B cell (primary cell): Measurements from ENCODE around the gene WARS2. TPM values are rescaled to one million over a fixed set of nuclear protein-coding genes. Genes with fewer than 3 reads are reported as not detected.

Experiments used
- ATAC-seq: fragments of 200-7000 bp; cut with Tn5 transposase; one replicate; pipeline ENCODE4 v1.10.0; 2021; ENCODE audit warnings: low read depth, mild to moderate bottlenecking, moderate number of reproducible peaks, moderate library complexity
- CTCF ChIA-PET: fragments of 350-600 bp; sonication (Branson Sonifier 250); formaldehyde crosslinking; loops from one replicate; lab custom pipeline; 2021; ENCODE audit warnings: antibody characterized with exemption, inconsistent platforms; lab: Charles Lee
- POLR2A ChIA-PET: fragments of 350-600 bp; sonication (Branson Sonifier 250); formaldehyde crosslinking; loops from one replicate; lab custom pipeline; 2021; ENCODE audit warnings: antibody characterized with exemption; lab: Charles Lee
- DNase-seq: peaks from one replicate; pipeline ENCODE4 v3.0.0; 2013
- H2AFZ ChIP-seq: 2 replicates; pipeline ENCODE4 v1.6.1; 2012; ENCODE audit warnings: mild to moderate bottlenecking, low read depth, low read length; ENCODE audit not compliant: insufficient read depth, poor library complexity, severe bottlenecking
- H3K27ac ChIP-seq, 2 donors: 1 replicate in 1 of 2; 2 replicates in 1 of 2; pipeline ENCODE4 v1.5.1; 2012 to 2013; ENCODE audit warnings: low read length in 2 of 2, mild to moderate bottlenecking in 2 of 2, moderate library complexity in 1 of 2
- H3K27me3 ChIP-seq, 4 experiments: fragments of 200-600 bp in 1 of 4; sonication (generic) in 1 of 4; replicated peaks in 1 of 4; 1 replicate in 2 of 4; 2 replicates in 2 of 4; pipeline versions ENCODE4 v1.6.1 to v1.7.0; 2013 to 2016; ENCODE audit warnings: low read length in 3 of 4, mild to moderate bottlenecking in 2 of 4, mixed read lengths in 1 of 4, moderate library complexity in 1 of 4; ENCODE audit not compliant: insufficient read depth in 4 of 4, control insufficient read depth in 3 of 4; ENCODE audit errors: control extremely low read depth in 1 of 4
- H3K36me3 ChIP-seq, 2 experiments: replicated peaks in 1 of 2; 1 replicate in 1 of 2; 2 replicates in 1 of 2; pipeline versions ENCODE4 v1.6.1 to v1.7.1; 2013; ENCODE audit warnings: low read length in 1 of 2; ENCODE audit not compliant: insufficient read depth in 2 of 2, control insufficient read depth in 1 of 2; ENCODE audit errors: control extremely low read depth in 1 of 2, extremely low read depth in 1 of 2
- H3K4me1 ChIP-seq, 2 donors: fragments of 200-600 bp in 1 of 2; sonication (generic) in 1 of 2; 1 replicate in 1 of 2; 2 replicates in 1 of 2; pipeline versions ENCODE4 v1.5.1 to v1.6.1; 2013 to 2017; ENCODE audit warnings: low read length in 2 of 2; ENCODE audit not compliant: control insufficient read depth in 2 of 2, insufficient read depth in 2 of 2
- H3K4me2 ChIP-seq: replicated peaks from 2 replicates; pipeline ENCODE3; 2012; ENCODE audit warnings: mild to moderate bottlenecking, low read depth, low read length; ENCODE audit not compliant: poor library complexity, severe bottlenecking
- H3K4me3 ChIP-seq, 5 experiments: fragments of 200-600 bp in 1 of 5; sonication (generic) in 1 of 5; 1 replicate in 3 of 5; 2 replicates in 2 of 5; pipeline versions ENCODE4 v1.5.1 to v1.7.0; 2011 to 2016; ENCODE audit warnings: low read length in 4 of 5, mild to moderate bottlenecking in 4 of 5, low read depth in 2 of 5, control low read depth in 1 of 5, moderate library complexity in 1 of 5; ENCODE audit not compliant: insufficient read depth in 1 of 5; ENCODE audit errors: control extremely low read depth in 1 of 5, extremely low read depth in 1 of 5
- H3K79me2 ChIP-seq: fragments of 200-600 bp; sonication (generic); one replicate; pipeline ENCODE4 v1.6.0; 2016; ENCODE audit warnings: low read length; ENCODE audit not compliant: control insufficient read depth, insufficient read depth
- H3K9ac ChIP-seq: fragments of 200-600 bp; sonication (generic); 2 replicates; pipeline ENCODE4 v1.6.1; 2017; ENCODE audit warnings: mild to moderate bottlenecking, low read length, moderate library complexity
- H3K9me3 ChIP-seq, 3 donors: one replicate each; pipeline versions ENCODE4 v1.6.1 to v1.7.1; 2013; ENCODE audit warnings: low read length in 2 of 3; ENCODE audit not compliant: control insufficient read depth in 2 of 3, insufficient read depth in 1 of 3; ENCODE audit errors: control extremely low read depth in 1 of 3
- H4K20me1 ChIP-seq: 2 replicates; pipeline ENCODE4 v1.6.0; 2012; ENCODE audit warnings: mild to moderate bottlenecking, low read length; ENCODE audit not compliant: insufficient read depth, control insufficient read depth, poor library complexity, severe bottlenecking
- H3K27ac Mint-ChIP-seq: one replicate; pipeline ENCODE4 v1.8.0; 2021; ENCODE audit warnings: mixed read lengths
- H3K27me3 Mint-ChIP-seq: one replicate; pipeline ENCODE4 v1.8.0; 2021; ENCODE audit warnings: mixed read lengths
- H3K4me1 Mint-ChIP-seq: one replicate; pipeline ENCODE4 v1.8.0; 2021; ENCODE audit warnings: mixed read lengths
- H3K4me3 Mint-ChIP-seq: one replicate; pipeline ENCODE4 v1.8.0; 2021; ENCODE audit warnings: mixed read lengths
- H3K9me3 Mint-ChIP-seq: one replicate; pipeline ENCODE4 v1.8.0; 2022; ENCODE audit warnings: mixed read lengths; ENCODE audit not compliant: insufficient read depth
- EZH2 ChIP-seq: IDR thresholded peaks from 2 replicates; pipeline ENCODE4 v1.6.1; 2012; ENCODE audit warnings: borderline replicate concordance, low read depth, mild to moderate bottlenecking, moderate library complexity, low read length; ENCODE audit not compliant: insufficient read depth, poor library complexity, severe bottlenecking
- WGBS: methylation state at CpG from one replicate; pipeline ENCODE4 v1.1.5; 2013; ENCODE audit warnings: missing lambda C conversion rate; ENCODE audit not compliant: insufficient coverage; 5-methylcytosine and 5-hydroxymethylcytosine counted together
- intact Hi-C: fragments of 100-400 bp; cut with micrococcal nuclease; formaldehyde crosslinking; loops from one replicate; pipeline ENCODE4 v1.10.0; 2022
- polyA plus RNA-seq: library from polyadenylated mRNA; depleted of rRNA; stranded (reverse); fragments of >200 nt; gene quantifications from 2 replicates; pipeline ENCODE4 v1.2.3, GENCODE V29; 2012
- total RNA-seq, 2 donors: library from RNA; stranded (reverse); fragments of 120-200 nt in 1 of 2; gene quantifications; 1 replicate in 1 of 2; 2 replicates in 1 of 2; pipeline versions ENCODE4 v1.2.3 to v1.2.4, GENCODE V29; 2013 to 2022
- TF ChIP-seq, protein P1 (sequence below): fragments of 200-600 bp; IDR thresholded peaks from one replicate; pipeline ENCODE4 v1.8.0; 2022; ENCODE audit warnings: antibody characterized with exemption, mild to moderate bottlenecking

The WARS2 gene
- total and polyA plus RNA-seq, 2 donors (not counting 1 experiment from before 2014, with no cell fraction given): 4.2 to 14.3 TPM

DNA sequence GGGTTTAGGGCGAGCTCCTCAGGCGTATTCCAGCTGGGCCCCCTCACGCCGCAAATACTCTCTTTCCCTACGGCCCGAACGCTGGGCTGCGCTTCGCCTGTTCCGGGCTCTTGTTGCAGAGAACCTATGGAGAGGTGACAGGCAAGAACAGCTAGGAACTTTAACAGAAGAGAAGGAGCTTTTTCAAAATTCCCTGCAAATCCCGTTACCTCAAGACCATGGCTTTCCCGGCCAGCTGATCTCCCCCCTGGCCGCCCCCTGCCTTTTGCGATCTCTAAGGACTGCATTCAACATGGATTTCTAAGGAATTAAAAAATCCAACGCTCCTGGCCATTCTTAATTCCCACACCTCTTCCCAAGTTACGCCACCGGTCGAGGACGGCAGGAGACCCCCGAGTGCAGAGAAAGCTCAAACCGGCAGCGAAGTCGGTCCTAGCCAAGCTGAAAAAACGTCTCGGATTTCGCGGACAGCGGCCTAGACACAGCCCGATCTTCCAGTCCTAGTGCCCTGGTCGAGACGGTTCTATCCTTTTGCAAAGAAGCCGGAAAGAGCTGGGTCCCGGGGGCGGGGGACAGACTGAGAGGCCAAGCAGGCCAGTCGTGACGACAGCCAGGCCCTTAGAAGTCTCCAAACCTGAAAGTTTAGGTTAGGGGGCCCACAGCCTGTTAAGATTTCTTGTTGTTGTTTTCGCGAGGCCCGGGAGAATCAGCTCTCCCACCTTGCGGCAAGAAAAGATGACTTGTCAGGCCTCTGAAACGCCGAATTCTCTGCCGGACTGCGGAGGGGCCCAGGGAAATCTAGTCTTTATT is 151.2 kb downstream of the WARS2 start:
- ChIA-PET CTCF (no interaction called here), POLR2A (no interaction called here)
- intact Hi-C loops: no loop called here
- H3K79me2 ChIP-seq: no peaks in the 10 kb centered on the region
- DNase-seq (peak; percentile 22), ATAC-seq (no peak)
- H3K9ac ChIP-seq: no peak overlapping the region
- H3K4me2 ChIP-seq: no peak overlapping the region
- H3K4me1 Mint-ChIP-seq: peaks cover 27% of the 10 kb centered on the region
- no peak overlapping the region for H3K27ac Mint-ChIP-seq
- no peak overlapping the region for H3K4me3 ChIP-seq
- H3K9me3 ChIP-seq: peaks cover 0 to 88% (median 31%) of the 10 kb centered on the region in 3 donors
- H2AFZ ChIP-seq: no peak overlapping the region
- no peak overlapping the region for H3K27ac ChIP-seq
- H3K27me3 Mint-ChIP-seq: peaks cover 76% of the 10 kb centered on the region
- 20% methylated on average over 44 of the region's 44 CpGs for WGBS
- no peaks in the 10 kb centered on the region for H4K20me1 ChIP-seq
- H3K4me3 Mint-ChIP-seq: peak overlapping the region; percentile 56
- peaks cover 0 to 100% (median 88%) of the 10 kb centered on the region in 4 experiments for H3K27me3 ChIP-seq
- peaks cover 3% of the 10 kb centered on the region for H3K9me3 Mint-ChIP-seq
- H3K4me1 ChIP-seq: peaks cover 46 to 48% of the 10 kb centered on the region in 2 donors
- TF ChIP-seq EZH2: peak; percentile 75
- TF ChIP-seq, protein P1, sequence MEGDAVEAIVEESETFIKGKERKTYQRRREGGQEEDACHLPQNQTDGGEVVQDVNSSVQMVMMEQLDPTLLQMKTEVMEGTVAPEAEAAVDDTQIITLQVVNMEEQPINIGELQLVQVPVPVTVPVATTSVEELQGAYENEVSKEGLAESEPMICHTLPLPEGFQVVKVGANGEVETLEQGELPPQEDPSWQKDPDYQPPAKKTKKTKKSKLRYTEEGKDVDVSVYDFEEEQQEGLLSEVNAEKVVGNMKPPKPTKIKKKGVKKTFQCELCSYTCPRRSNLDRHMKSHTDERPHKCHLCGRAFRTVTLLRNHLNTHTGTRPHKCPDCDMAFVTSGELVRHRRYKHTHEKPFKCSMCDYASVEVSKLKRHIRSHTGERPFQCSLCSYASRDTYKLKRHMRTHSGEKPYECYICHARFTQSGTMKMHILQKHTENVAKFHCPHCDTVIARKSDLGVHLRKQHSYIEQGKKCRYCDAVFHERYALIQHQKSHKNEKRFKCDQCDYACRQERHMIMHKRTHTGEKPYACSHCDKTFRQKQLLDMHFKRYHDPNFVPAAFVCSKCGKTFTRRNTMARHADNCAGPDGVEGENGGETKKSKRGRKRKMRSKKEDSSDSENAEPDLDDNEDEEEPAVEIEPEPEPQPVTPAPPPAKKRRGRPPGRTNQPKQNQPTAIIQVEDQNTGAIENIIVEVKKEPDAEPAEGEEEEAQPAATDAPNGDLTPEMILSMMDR: no peak
- no peaks in the 10 kb centered on the region for H3K36me3 ChIP-seq
